Endothelial cell of umbilical vein (primary cell): Measurements from ENCODE around the gene BICRA. TPM values are rescaled to one million over a fixed set of nuclear protein-coding genes. Genes with fewer than 3 reads are reported as not detected.

Experiments
- BruUV-seq: library from RNA; stranded (reverse); fragments of 400-500 nt; replicated peaks from 2 replicates; lab custom pipeline; 2021; lab: Mats Ljungman, UMichigan
- CTCF ChIA-PET: fragments of 300-600, 350-600 bp; sonication (Branson Sonifier 250); formaldehyde crosslinking; loops from one replicate; lab custom pipeline; 2021; ENCODE audit warnings: antibody characterized with exemption, inconsistent platforms; lab: Charles Lee
- POLR2A ChIA-PET: fragments of 300-600, 350-600 bp; sonication (Branson Sonifier 250); formaldehyde crosslinking; loops from one replicate; lab custom pipeline; 2021; ENCODE audit warnings: antibody characterized with exemption, inconsistent platforms; lab: Charles Lee
- DNase-seq: peaks from one replicate; pipeline ENCODE4 v3.0.0-alpha.2; 2011; ENCODE audit warnings: low read depth, low spot score
- FAIRE-seq: peaks from 2 replicates; lab custom pipeline; 2011; peaks lifted over from hg19 to GRCh38; lab: Jason Lieb, UNC
- H2AFZ ChIP-seq: 2 replicates; pipeline ENCODE4 v1.6.0; 2012; ENCODE audit warnings: low read depth, low read length, control low read depth, inconsistent platforms
- H3K27ac ChIP-seq: 2 replicates; pipeline ENCODE4 v1.5.1; 2011; ENCODE audit warnings: low read depth, mild to moderate bottlenecking, control low read depth, low read length, moderate library complexity; ENCODE audit not compliant: insufficient read depth
- H3K27me3 ChIP-seq, 2 experiments: 2 replicates each; pipeline versions ENCODE4 v1.6.0 to v1.6.1; 2011; ENCODE audit warnings: low read length in 2 of 2, mixed read lengths in 1 of 2; ENCODE audit not compliant: control insufficient read depth in 2 of 2, insufficient read depth in 2 of 2
- H3K36me3 ChIP-seq, 2 experiments: 2 replicates in 1 of 2; 3 replicates in 1 of 2; pipeline ENCODE4 v1.5.1; 2011; ENCODE audit warnings: low read length in 2 of 2, mild to moderate bottlenecking in 1 of 2, moderate library complexity in 1 of 2; ENCODE audit not compliant: control insufficient read depth in 2 of 2, insufficient read depth in 2 of 2; ENCODE audit errors: extremely low read depth in 1 of 2
- H3K4me1 ChIP-seq: 3 replicates; pipeline ENCODE4 v1.5.1; 2011; ENCODE audit warnings: mild to moderate bottlenecking, low read length; ENCODE audit not compliant: control insufficient read depth, insufficient read depth; ENCODE audit errors: extremely low read depth
- H3K4me2 ChIP-seq: 2 replicates; pipeline ENCODE4 v1.6.1; 2011; ENCODE audit warnings: low read length, control low read depth, mixed read lengths; ENCODE audit not compliant: insufficient read depth
- H3K4me3 ChIP-seq, 3 experiments: fragments of 200-600 bp in 1 of 3; sonication (generic), shearing (Covaris generic) in 1 of 3; replicated peaks in 1 of 3; 2 replicates each; pipeline ENCODE4 v1.5.1; 2011 to 2016; ENCODE audit warnings: control low read depth in 3 of 3, low read length in 3 of 3, mild to moderate bottlenecking in 2 of 3, inconsistent platforms in 1 of 3, low read depth in 1 of 3, moderate library complexity in 1 of 3; ENCODE audit not compliant: insufficient read depth in 1 of 3
- H3K79me2 ChIP-seq: 2 replicates; pipeline ENCODE4 v1.6.0; 2012; ENCODE audit warnings: low read length, inconsistent platforms; ENCODE audit not compliant: control insufficient read depth, insufficient read depth
- H3K9ac ChIP-seq: replicated peaks from 2 replicates; pipeline ENCODE3; 2011; ENCODE audit warnings: low read length, control low read depth; ENCODE audit not compliant: insufficient read depth; ENCODE audit errors: extremely low read depth
- H3K9me1 ChIP-seq: replicated peaks from 3 replicates; pipeline ENCODE4 v1.6.0; 2011; ENCODE audit warnings: mild to moderate bottlenecking, low read length; ENCODE audit not compliant: control insufficient read depth, insufficient read depth; ENCODE audit errors: extremely low read depth
- H3K9me3 ChIP-seq: replicated peaks from 2 replicates; pipeline ENCODE4 v1.5.1; 2012; ENCODE audit warnings: low read length, inconsistent platforms; ENCODE audit not compliant: control insufficient read depth, insufficient read depth
- H4K20me1 ChIP-seq: replicated peaks from 2 replicates; pipeline ENCODE3; 2011; ENCODE audit warnings: mild to moderate bottlenecking, low read length; ENCODE audit not compliant: control insufficient read depth, insufficient read depth; ENCODE audit errors: extremely low read depth
- CTCF ChIP-seq, 2 donors: IDR thresholded peaks; 1 replicate in 1 of 2; 2 replicates in 1 of 2; pipeline ENCODE4 v1.5.1; 2011; ENCODE audit warnings: low read length in 2 of 2, mild to moderate bottlenecking in 2 of 2, moderate library complexity in 2 of 2, control low read depth in 1 of 2, inconsistent platforms in 1 of 2, low read depth in 1 of 2; ENCODE audit not compliant: insufficient read depth in 1 of 2; ENCODE audit errors: extremely low read depth in 1 of 2
- EZH2 ChIP-seq: IDR thresholded peaks from 2 replicates; pipeline ENCODE4 v1.6.1; 2012; ENCODE audit warnings: borderline replicate concordance, low read depth, mild to moderate bottlenecking, moderate library complexity, low read length, inconsistent platforms; ENCODE audit not compliant: severe bottlenecking
- FOS ChIP-seq: IDR thresholded peaks from 2 replicates; pipeline ENCODE4 v1.6.1; 2011; ENCODE audit warnings: mild to moderate bottlenecking, low read length, moderate library complexity, borderline replicate concordance; ENCODE audit not compliant: insufficient read depth
- GATA2 ChIP-seq: IDR thresholded peaks from 2 replicates; pipeline ENCODE4 v1.7.0; 2011; ENCODE audit warnings: low read depth, mild to moderate bottlenecking, moderate library complexity, mixed read lengths, low read length; ENCODE audit not compliant: insufficient read length, insufficient read depth
- JUN ChIP-seq: IDR thresholded peaks from 2 replicates; pipeline ENCODE4 v1.6.1; 2011; ENCODE audit warnings: borderline replicate concordance, low read depth; ENCODE audit not compliant: insufficient read length, insufficient read depth
- MAX ChIP-seq: IDR thresholded peaks from 2 replicates; pipeline ENCODE4 v1.6.1; 2011; ENCODE audit not compliant: insufficient read depth, insufficient read length
- MYC ChIP-seq: IDR thresholded peaks from one replicate; pipeline ENCODE4 v1.6.1; 2011; ENCODE audit warnings: mild to moderate bottlenecking, low read depth, low read length
- POLR2A ChIP-seq: IDR thresholded peaks from 2 replicates; pipeline ENCODE4 v1.6.1; 2012; ENCODE audit warnings: low read depth, mild to moderate bottlenecking, control low read depth, low read length
- POLR2AphosphoS5 ChIP-seq: IDR thresholded peaks from 2 replicates; pipeline ENCODE4 v1.6.1; 2012; ENCODE audit warnings: low read depth, mild to moderate bottlenecking, control low read depth, low read length, moderate library complexity; ENCODE audit not compliant: insufficient read depth
- dilution Hi-C: fragments of 300-500 bp; cut with MboI; formaldehyde crosslinking; loops from one replicate; pipeline ENCODE4 v1.15.0; 2019; ENCODE audit warnings: low sequenced_read_pairs; ENCODE audit not compliant: extremely low pct_ligation_motif_present
- intact Hi-C: fragments of 100-400 bp; cut with micrococcal nuclease; formaldehyde crosslinking; loops from one replicate; pipeline ENCODE4 v1.10.0; 2022
- polyA plus RNA-seq, 4 experiments: library from polyadenylated mRNA; depleted of rRNA in 3 of 4; stranded (reverse) in 3 of 4; unstranded in 1 of 4; fragments of >200 nt; gene quantifications; 2 replicates each; pipeline versions ENCODE4 v1.2.1 to v1.2.3, GENCODE V29; 2011 to 2012; ENCODE audit warnings: missing spikeins in 1 of 4
- total RNA-seq: library from RNA; stranded (reverse); gene quantifications from 2 replicates; pipeline ENCODE4 v1.2.3, GENCODE V29; 2021

Gene BICRA
- total and polyA plus RNA-seq, 2 donors (not counting 3 experiments of a cell fraction or from before 2014, with no cell fraction given): 3.8 to 20.5 TPM

- POLR2A ChIA-PET: no interaction called here
- no peaks in the 10 kb centered on the region for H3K9me3 ChIP-seq
- dilution Hi-C loops: no loop called here
- FAIRE-seq: no peak
- H3K27me3 ChIP-seq: no peaks in the 10 kb centered on the region
- no peak overlapping the region for H3K9ac ChIP-seq
- no peak overlapping the region for H2AFZ ChIP-seq
- H3K4me1 ChIP-seq: peaks cover 28% of the 10 kb centered on the region
- peak overlapping the region; percentile 66 for H3K27ac ChIP-seq
- H3K79me2 ChIP-seq: peaks cover 99% of the 10 kb centered on the region
- no TSS peak for BruUV-seq
- H3K9me1 ChIP-seq: no peaks in the 10 kb centered on the region
- CTCF ChIA-PET: interaction anchor here (0.6 to 1.2 kb wide), 2 partner anchors 10 to 79 kb away, joined by 3 read pairs; no protein-coding TSS in a partner anchor
- intact Hi-C loops: loop anchor here (5.0 kb wide), 2 partner anchors 177 to 267 kb away; partner anchors contain the start of gene DHX34
- TF ChIP-seq EZH2 (no peak), MAX (no peak), POLR2AphosphoS5 (no peak), MYC (no peak), FOS (no peak), JUN (no peak), POLR2A (no peak), GATA2 (no peak), CTCF (IDR thresholded peaks at IDR 0.05; ENCODE audit: extremely low read depth in 1 of 2, insufficient read depth in 1 of 2, low read depth in 1 of 2, low read length in 2 of 2) (no peak)
- peaks cover 0 to 5% of the 10 kb centered on the region in 2 experiments for H3K36me3 ChIP-seq
- H3K4me3 ChIP-seq: no peak overlapping the region
- H4K20me1 ChIP-seq: peaks cover 5% of the 10 kb centered on the region
- no peak for DNase-seq
- no peak overlapping the region for H3K4me2 ChIP-seq
Measured at GRCh38 chr19:47614021-47614295, 5.0 kb downstream of the BICRA start.
